GM19099 (cell line): Measurements from ENCODE around the gene TNFSF15.

Experiments
- POLR2A ChIP-seq: IDR thresholded peaks from 3 replicates; pipeline ENCODE4 v1.6.1; 2011; ENCODE audit warnings: low read depth; ENCODE audit not compliant: insufficient read length; ENCODE audit errors: extremely low read depth

Gene TNFSF15

GRCh38 chr9:114830546-114830945, 24.7 kb upstream of the TNFSF15 start:
- no peak for TF ChIP-seq POLR2A

GRCh38 chr9:114829574-114830440, 24.0 kb upstream of the TNFSF15 start:
- TF ChIP-seq POLR2A = no peak

- TF ChIP-seq POLR2A = no peak
Observed at GRCh38 chr9:114828303-114828650, 22.4 kb upstream of the TNFSF15 start.

- no peak for TF ChIP-seq POLR2A
Observed at GRCh38 chr9:114827641-114828302, 21.9 kb upstream of the TNFSF15 start.

- TF ChIP-seq POLR2A = no peak
Observed at GRCh38 chr9:114826431-114826830, 20.6 kb upstream of the TNFSF15 start.

GRCh38 chr9:114825126-114825795, 19.4 kb upstream of the TNFSF15 start:
- TF ChIP-seq POLR2A = no peak

GRCh38 chr9:114824110-114824509, 18.3 kb upstream of the TNFSF15 start:
- TF ChIP-seq POLR2A = no peak

- TF ChIP-seq POLR2A = no peak
Observed at GRCh38 chr9:114823441-114823840, 17.6 kb upstream of the TNFSF15 start.

GRCh38 chr9:114822708-114823107, 16.9 kb upstream of the TNFSF15 start:
- no peak for TF ChIP-seq POLR2A

GRCh38 chr9:114820776-114821501, 15.1 kb upstream of the TNFSF15 start:
- TF ChIP-seq POLR2A = no peak

- no peak for TF ChIP-seq POLR2A
Observed at GRCh38 chr9:114818178-114818577, 12.3 kb upstream of the TNFSF15 start.

GRCh38 chr9:114813717-114814418, 8.0 kb upstream of the TNFSF15 start:
- TF ChIP-seq POLR2A = no peak

- TF ChIP-seq POLR2A = no peak
Observed at GRCh38 chr9:114811966-114812636, 6.3 kb upstream of the TNFSF15 start.

- no peak for TF ChIP-seq POLR2A
Observed at GRCh38 chr9:114811301-114811700, 5.5 kb upstream of the TNFSF15 start.
